HG02885 (cell line): ENCODE measurements around the gene B3GNT8.
"Not testable (repeated sequence)": the region's sequence is repeated elsewhere in the genome, so short reads cannot be mapped to it uniquely, and the experiment has no call there.

ENCODE experiments used
- ATAC-seq: cut with Tn5 transposase; IDR thresholded peaks from one replicate; pipeline ENCODE4 v1.9.1; 2021; ENCODE audit warnings: mild to moderate bottlenecking; ENCODE audit not compliant: unreplicated experiment, poor library complexity

The B3GNT8 gene

GRCh38 chr19:41426952-41427646 is at the start of gene B3GNT8:
TSS of gene B3GNT8 (minus strand) at chr19:41427374. CDS start at chr19:41426778, 596 bp downstream.
- no peak for ATAC-seq

GRCh38 chr19:41476583-41476982 is 49.4 kb upstream of the B3GNT8 start:
- no peak for ATAC-seq

GRCh38 chr19:41463257-41464256 is 36.4 kb upstream of the B3GNT8 start:
- not testable (repeated sequence) for ATAC-seq

- ATAC-seq = no peak
Observed at GRCh38 chr19:41462497-41462896, 35.3 kb upstream of the B3GNT8 start.

GRCh38 chr19:41457241-41457640 is 30.1 kb upstream of the B3GNT8 start:
- ATAC-seq = peak; percentile 62

- no peak for ATAC-seq
Observed at GRCh38 chr19:41456342-41456918, 29.3 kb upstream of the B3GNT8 start.

- ATAC-seq = no peak
Observed at GRCh38 chr19:41455936-41456335, 28.8 kb upstream of the B3GNT8 start.

GRCh38 chr19:41452584-41453275 is 25.6 kb upstream of the B3GNT8 start:
- ATAC-seq = no peak

- no peak for ATAC-seq
Observed at GRCh38 chr19:41449865-41450178, 22.6 kb upstream of the B3GNT8 start.

- no peak for ATAC-seq
Observed at GRCh38 chr19:41449079-41449864, 22.1 kb upstream of the B3GNT8 start.

GRCh38 chr19:41447732-41448332 is 20.7 kb upstream of the B3GNT8 start:
- ATAC-seq = no peak

- no peak for ATAC-seq
Observed at GRCh38 chr19:41445575-41445974, 18.4 kb upstream of the B3GNT8 start.

- ATAC-seq = no peak
Observed at GRCh38 chr19:41443813-41444455, 16.8 kb upstream of the B3GNT8 start.

GRCh38 chr19:41442473-41443355 is 15.5 kb upstream of the B3GNT8 start, which contains the start of gene ERICH4:
TSS of gene ERICH4 (plus strand) at chr19:41443156. CDS start at chr19:41443170, 14 bp downstream.
- ATAC-seq = no peak

- no peak for ATAC-seq
Observed at GRCh38 chr19:41441321-41441945, 14.3 kb upstream of the B3GNT8 start.

GRCh38 chr19:41439441-41440222 is 12.5 kb upstream of the B3GNT8 start, which contains the start of gene DMAC2:
TSS of gene DMAC2 (minus strand) at chr19:41439912. CDS start at chr19:41439899, 13 bp downstream.
- peak; percentile 94 for ATAC-seq
